CD4-positive, alpha-beta T cell treated with Interleukin-17A for 1 hour (primary cell): Measurements from ENCODE around the gene DBET.
A peak's percentile ranks its signal among the peaks of the same experiment; 100 is the strongest.
"Not testable (repeated sequence)": the region's sequence is repeated elsewhere in the genome, so short reads cannot be mapped to it uniquely, and the experiment has no call there.

Source experiments
- DNase-seq: peaks from one replicate; pipeline ENCODE4 v3.0.0-alpha.2; 2020

DBET gene

DNA sequence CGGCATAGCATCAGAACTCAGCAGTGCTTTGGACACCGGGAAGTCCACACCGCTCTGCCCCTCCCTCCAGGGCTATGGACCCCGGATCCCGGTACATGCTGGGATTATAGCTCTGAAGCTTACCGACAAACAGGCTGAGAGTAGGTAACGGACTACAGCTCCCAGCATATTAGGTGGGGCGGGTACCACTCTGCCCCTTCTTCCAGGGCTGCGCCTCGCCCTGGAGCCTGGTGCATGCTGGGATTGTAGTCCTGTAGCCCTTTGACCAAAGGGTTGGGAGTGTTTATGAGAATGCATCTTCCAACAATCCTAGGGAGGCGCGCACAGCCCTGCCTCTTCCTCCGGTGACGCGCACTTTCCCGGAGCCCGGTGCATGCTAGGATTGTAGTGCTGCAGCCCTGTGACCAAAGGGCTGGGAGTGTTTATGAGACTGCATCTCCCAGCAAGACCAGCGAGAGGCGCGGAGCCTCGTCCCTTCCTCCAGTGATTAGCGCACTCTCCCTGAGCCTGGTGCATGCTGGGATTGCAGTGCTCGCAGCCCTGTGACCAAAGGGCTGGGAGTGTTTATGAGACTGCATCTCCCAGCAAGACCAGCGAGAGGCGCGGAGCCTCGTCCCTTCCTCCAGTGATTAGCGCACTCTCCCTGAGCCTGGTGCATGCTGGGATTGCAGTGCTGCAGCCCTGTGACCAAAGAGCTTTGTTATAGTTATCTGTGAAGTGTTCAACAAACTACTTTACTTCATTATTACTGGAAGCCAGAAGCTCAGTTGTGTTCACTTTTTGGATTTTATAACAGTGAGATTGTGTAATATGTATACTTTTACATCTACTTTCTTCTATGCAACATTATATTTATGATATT, 14.7 kb upstream of the DBET start:
- DNase-seq = not testable (repeated sequence)

DNA sequence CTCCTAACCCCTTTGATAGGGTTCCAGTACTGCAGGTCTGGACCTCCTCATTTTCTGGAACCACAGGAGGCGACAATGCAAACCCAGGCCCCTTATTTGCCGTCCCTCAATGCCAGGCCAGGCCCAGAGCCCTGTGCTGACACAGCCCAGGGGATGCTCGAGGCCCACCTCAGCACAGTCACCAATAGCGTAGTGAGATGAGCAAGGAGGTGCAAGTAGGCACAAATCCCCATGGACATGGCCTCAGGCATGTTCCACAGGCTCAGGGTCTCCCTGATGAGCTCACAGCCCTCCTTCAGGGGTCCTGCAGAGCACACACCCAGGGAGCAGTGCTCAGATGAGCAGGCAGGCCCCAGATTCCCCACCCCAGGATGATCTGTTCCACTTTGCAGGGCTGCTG, 5.3 kb upstream of the DBET start:
- DNase-seq = not testable (repeated sequence)

DNA sequence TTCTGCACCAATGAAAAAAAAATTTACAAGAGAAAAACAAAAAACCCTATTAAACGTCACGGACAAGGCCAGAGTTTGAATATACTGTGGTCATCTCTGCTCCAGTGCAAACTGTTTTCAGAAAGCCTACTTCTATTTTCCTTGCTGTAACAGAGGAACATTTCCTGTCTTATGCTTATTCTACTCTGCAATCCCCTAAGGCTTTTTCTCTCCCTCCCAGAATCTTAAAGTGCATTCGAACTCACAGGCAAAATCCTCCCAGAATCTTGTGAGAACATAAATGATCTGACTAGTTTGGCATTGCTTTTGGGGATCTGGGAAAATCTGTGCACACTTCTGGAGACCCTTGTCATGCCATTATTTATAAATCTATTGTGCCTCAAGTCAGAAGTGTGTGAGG, 503 bp downstream of the DBET start:
- DNase-seq = not testable (repeated sequence)

DNA sequence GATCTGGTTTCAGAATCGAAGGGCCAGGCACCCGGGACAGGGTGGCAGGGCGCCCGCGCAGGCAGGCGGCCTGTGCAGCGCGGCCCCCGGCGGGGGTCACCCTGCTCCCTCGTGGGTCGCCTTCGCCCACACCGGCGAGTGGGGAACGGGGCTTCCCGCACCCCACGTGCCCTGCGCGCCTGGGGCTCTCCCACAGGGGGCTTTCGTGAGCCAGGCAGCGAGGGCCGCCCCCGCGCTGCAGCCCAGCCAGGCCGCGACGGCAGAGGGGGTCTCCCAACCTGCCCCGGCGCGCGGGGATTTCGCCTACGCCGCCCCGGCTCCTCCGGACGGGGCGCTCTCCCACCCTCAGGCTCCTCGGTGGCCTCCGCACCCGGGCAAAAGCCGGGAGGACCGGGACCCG, 4.0 kb downstream of the DBET start:
- DNase-seq = not testable (repeated sequence)

GRCh38 chr4:190093052-190093451, 28.8 kb downstream of the DBET start:
- not testable (repeated sequence) for DNase-seq

- DNase-seq = not testable (repeated sequence)
These were observed 29.7 kb downstream of the DBET start for GRCh38 chr4:190094031-190094430.

GRCh38 chr4:190095335-190095734, 31.0 kb downstream of the DBET start:
- not testable (repeated sequence) for DNase-seq

- not testable (repeated sequence) for DNase-seq
These were observed 35.3 kb downstream of the DBET start for GRCh38 chr4:190099605-190100004.

- DNase-seq = not testable (repeated sequence)
These were observed 37.2 kb downstream of the DBET start for GRCh38 chr4:190101525-190101924.

DNA sequence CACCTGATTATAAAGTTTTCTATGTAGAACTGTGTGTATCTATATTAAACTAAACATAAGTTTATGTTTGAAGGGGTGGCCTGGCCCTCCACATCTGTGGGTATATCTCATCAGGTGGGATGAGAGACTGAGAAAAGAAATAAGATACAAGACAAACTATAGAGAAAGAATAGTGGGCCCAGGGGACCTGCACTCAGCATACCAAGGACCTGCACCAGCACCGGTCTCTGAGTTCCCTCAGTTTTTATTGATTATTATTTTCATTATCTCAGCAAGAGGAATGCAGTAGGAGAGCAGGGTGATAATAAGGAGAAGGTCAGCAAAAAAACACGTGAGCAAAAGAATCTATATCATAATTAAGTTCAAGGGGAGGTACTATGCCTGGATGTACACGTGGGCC, 41.9 kb downstream of the DBET start:
- DNase-seq = not testable (repeated sequence)

GRCh38 chr4:190106611-190107480, 42.5 kb downstream of the DBET start:
- DNase-seq = peak; percentile 4

DNA sequence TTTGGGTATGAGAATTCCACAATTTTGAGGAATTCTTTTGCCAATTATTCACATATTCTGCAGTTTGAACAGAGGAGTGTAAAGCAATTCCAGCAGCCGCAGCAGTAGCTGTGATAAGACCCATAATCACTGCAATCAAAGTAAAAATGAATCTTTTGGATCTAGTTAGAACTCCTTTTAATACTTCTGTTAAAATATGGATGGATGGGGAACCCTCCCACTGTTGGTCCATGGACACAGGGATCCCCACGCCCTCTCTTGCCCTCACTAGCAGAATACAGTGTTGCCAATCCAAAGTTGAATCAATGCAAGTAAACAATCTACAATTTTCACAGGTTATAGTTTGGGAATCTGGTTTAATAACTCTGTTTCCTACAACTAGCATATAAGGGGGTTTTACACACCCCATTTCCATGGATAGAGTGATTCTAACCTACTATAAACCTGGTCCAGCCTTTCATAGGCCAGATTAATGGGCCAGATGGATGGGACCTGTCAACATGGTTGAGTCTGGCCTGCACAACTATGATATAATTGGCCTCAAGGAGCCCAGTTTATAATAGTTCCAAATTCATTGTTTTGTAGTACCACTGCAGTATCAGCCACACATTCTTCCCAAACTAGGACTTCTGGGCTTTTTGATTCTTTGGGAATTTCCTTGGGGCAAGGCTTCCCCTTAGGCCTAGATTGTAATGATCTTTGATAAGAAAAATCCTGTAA, 43.6 kb downstream of the DBET start:
- peak; percentile 2 for DNase-seq

GRCh38 chr4:190108756-190109155, 44.5 kb downstream of the DBET start:
- not testable (repeated sequence) for DNase-seq

DNA sequence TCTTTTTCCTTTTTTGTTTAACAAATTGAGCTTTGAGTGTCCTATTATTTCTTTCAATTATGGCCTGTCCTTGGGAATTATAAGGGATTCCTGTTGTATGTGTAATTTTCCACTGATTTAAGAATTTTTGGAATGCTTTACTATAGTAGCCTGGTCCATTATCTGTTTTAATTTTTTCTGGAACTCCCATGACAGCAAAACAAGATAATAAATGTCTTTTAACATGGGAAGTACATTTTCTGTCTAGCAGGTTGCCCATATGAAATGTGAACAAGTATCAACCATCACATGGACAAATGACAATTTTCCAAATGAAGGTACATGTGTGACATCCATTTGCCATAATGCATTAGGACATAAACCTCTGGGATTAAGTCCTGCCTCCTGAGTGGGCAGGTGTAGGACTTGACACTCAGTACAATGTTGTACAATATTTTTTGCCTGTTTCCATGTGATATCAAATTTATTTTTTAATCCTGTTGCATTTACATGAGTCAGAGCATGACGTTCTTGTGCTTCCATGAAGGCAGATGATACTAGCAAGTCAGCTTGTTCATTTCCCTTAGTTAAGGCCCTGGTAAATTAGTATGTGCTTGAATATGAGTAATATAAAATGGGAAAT, 45.2 kb downstream of the DBET start:
- peak; percentile 1 for DNase-seq

DNA sequence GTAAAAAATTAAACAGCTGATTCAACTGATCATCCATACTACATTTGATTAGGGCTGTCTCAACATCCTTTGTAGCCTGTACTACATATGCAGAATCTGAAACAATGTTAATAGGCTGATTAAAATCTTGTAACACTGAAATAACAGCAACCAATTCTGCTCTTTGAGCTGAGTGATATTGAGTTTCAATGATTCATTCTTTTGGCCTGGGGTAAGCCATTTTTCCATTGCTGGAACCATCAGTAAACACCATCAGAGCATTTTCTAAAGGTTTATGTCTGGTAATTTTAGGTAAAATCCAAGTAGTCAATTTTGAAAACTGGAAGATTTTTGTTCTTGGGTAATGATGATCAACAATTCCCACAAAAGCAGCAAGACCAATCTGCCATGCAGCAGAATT, 45.7 kb downstream of the DBET start:
- not testable (repeated sequence) for DNase-seq

- DNase-seq = peak; percentile 0
These were observed 46.4 kb downstream of the DBET start for GRCh38 chr4:190110570-190111295.

DNA sequence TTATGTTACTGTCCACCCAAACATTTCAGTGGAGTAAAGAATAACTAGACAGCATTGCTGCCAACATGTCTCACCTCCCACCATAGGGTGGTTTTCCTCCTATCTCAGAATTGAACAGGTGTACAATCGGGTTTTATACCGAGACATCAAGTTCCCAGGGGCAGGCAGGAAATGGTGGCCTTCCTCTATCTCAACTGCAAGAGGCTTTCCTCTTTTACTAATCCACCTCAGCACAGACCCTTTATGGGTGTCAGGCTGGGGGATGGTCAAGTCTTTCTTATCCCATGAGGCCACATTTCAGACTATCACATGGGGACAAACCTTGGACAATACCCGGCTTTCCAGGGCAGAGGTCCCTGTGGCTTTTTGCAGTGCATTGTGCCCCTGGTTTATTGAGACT, 48.6 kb downstream of the DBET start:
- DNase-seq = not testable (repeated sequence)

DNA sequence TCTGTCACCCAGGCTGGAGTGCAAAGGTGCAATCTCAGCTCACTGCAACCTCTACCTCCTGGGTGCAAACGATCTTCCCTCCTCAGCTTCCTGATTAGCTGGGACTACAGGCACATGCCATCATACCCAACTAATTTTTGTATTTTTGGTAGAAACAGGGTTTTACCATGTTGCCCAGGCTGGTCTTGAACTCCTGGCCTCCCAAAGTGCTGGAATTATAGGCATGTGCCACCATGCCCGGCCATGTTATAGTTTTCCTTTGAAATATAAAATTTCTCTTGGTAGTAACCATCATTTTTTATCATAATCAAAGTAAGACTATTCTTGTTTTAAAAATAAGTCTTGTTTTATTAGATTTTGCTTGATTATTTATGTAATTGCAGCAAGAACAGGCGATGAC, 50.7 kb downstream of the DBET start:
- not testable (repeated sequence) for DNase-seq
